ENCODE data around the gene POLK.
A peak's percentile ranks its signal among the peaks of the same experiment; 100 is the strongest.

POLK gene

DNA sequence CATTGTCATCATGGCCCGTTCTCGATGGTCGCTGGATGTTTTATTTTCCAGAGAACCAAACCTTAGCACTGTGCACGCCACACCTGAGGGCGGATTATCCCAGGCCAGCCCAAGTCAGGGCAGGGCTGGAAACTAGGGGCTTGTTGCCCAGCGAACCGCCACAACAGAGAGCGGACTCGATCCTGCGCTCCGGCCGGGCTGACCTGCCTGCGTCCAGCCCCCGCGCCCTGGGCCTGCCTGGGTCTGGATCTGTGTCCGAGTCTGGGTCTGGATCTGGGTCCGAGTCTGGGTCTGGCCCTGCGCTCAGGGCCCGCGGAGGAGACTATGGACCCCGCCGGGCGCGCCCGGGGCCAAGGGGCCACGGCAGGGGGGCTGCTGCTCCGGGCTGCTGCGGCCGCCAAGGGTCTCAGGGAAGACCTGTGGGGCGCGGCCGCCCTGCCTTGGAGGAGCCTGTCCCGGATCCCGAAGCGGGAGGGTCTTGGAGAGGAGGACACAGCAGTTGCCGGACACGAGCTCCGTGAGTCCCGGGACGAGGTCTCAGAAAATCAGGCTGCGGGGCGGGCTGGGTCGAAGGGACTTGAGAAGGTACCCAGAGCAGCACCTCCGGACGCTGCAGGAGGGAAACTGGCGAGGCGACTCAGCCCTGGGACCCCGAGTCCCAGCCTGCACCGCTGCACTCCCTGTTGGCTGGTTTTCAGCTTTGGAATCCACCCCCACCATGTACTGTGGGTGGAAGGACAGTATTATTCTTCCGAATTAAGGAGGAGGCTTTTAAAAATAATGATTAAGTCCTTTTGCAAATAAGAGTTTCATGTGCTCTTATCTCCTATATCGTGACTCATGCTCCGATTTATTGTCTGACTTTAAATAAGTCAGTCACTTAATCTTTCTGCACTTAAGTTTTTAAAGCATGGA is 99.9 kb downstream of the POLK start, which contains the start of gene ANKDD1B:
TSS of gene ANKDD1B (plus strand) at position 143 of the 915 bp plus-strand sequence. CDS start at position 325, 182 bp downstream.
- H3K36me3 ChIP-seq (ENCODE audit: control insufficient read depth, insufficient read depth, low read length), result no peaks in the 10 kb centered on the region
- no peak for DNase-seq
- H3K9me3 ChIP-seq (ENCODE audit: control insufficient read depth, low read length), result no peaks in the 10 kb centered on the region
- no peaks in the 10 kb centered on the region for H3K27me3 ChIP-seq (replicated peaks; ENCODE audit: control insufficient read depth, insufficient read depth, low read length, poor library complexity, severe bottlenecking)
- peak within 1 kb of the TSS; percentile 26 for H3K4me3 ChIP-seq (ENCODE audit: insufficient read depth, low read depth, low read length, poor library complexity, severe bottlenecking)
- H3K4me1 ChIP-seq (ENCODE audit: control insufficient read depth, insufficient read depth, low read length, poor library complexity, severe bottlenecking), result peaks cover 7% of the 10 kb centered on the region
- no peak within 1 kb of the TSS for H3K27ac ChIP-seq (ENCODE audit: insufficient read depth, low read length, poor library complexity, severe bottlenecking)

DNA sequence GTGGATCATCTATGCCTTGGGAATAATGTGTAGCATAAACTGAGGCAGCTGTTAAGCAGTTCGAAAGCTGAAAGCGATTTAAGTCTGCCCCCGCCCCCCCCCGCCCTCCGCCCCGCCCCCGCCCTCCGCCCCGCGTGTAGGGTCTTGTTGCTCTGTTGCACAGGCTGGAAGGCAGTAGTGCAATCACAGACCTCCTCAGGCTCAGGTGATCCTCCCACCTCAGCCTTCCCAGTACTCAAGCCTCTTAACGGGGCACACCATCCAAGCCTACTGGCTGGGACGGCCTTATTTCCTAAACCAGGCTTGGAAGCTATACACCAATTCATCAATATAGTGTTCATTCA is 100.5 kb downstream of the POLK start:
- Histone ChIP-seq H3K4me1 (ENCODE audit: control insufficient read depth, insufficient read depth, low read length, poor library complexity, severe bottlenecking) (peaks cover 7% of the 10 kb centered on the region), H3K9me3 (ENCODE audit: control insufficient read depth, low read length) (no peaks in the 10 kb centered on the region), H3K27me3 (replicated peaks; ENCODE audit: control insufficient read depth, insufficient read depth, low read length, poor library complexity, severe bottlenecking) (no peaks in the 10 kb centered on the region), H3K4me3 (ENCODE audit: insufficient read depth, low read depth, low read length, poor library complexity, severe bottlenecking) (no peak overlapping the region), H3K27ac (ENCODE audit: insufficient read depth, low read length, poor library complexity, severe bottlenecking) (no peak overlapping the region), H3K36me3 (ENCODE audit: control insufficient read depth, insufficient read depth, low read length) (no peaks in the 10 kb centered on the region)
- DNase-seq, result no peak

DNA sequence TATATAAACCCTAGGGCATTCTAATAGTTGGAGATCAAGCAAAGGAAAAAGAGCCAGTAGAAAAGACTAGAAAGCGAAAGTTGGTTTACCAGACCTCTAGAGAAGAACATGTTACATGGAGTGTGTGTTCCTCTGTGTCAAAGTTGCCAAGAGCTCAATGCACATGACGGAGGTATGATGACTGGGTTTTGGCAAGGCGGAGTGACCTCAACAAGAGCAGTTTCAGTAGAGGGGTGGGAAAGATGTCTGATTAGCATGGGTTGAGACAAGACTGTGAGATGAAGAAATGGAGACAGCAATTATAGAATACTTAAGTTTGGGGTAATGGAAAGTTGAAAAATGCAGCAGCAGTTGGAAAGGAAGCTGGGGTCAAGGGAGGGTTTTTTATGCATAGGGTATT is 101.2 kb downstream of the POLK start:
- Histone ChIP-seq H3K36me3 (ENCODE audit: control insufficient read depth, insufficient read depth, low read length) (no peaks in the 10 kb centered on the region), H3K9me3 (ENCODE audit: control insufficient read depth, low read length) (no peaks in the 10 kb centered on the region), H3K27me3 (replicated peaks; ENCODE audit: control insufficient read depth, insufficient read depth, low read length, poor library complexity, severe bottlenecking) (no peaks in the 10 kb centered on the region), H3K27ac (ENCODE audit: insufficient read depth, low read length, poor library complexity, severe bottlenecking) (no peak overlapping the region), H3K4me3 (ENCODE audit: insufficient read depth, low read depth, low read length, poor library complexity, severe bottlenecking) (no peak overlapping the region), H3K4me1 (ENCODE audit: control insufficient read depth, insufficient read depth, low read length, poor library complexity, severe bottlenecking) (peaks cover 7% of the 10 kb centered on the region)
- no peak for DNase-seq

DNA sequence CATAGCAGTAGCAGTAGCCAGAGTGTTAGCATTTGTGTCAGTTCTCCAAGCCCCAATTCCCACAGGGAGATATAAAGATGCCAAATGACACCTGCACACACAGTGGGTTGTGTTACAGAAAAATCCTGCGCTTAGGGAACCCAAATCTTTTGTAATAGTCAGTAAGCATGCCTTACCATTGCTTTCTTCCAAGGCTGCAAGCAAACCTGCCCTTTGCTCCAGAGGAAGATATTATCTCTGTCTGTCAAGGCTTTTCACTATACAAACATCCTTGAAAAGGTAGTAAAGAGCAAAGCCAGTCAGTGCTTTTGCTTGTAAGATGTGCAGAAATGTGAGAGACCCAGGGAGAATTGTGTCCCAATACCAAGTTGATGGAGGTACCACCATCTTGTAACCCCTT is 102.5 kb downstream of the POLK start:
- Histone ChIP-seq H3K4me3 (ENCODE audit: insufficient read depth, low read depth, low read length, poor library complexity, severe bottlenecking) (no peak overlapping the region), H3K9me3 (ENCODE audit: control insufficient read depth, low read length) (no peaks in the 10 kb centered on the region), H3K27ac (ENCODE audit: insufficient read depth, low read length, poor library complexity, severe bottlenecking) (no peak overlapping the region), H3K36me3 (ENCODE audit: control insufficient read depth, insufficient read depth, low read length) (no peaks in the 10 kb centered on the region), H3K27me3 (replicated peaks; ENCODE audit: control insufficient read depth, insufficient read depth, low read length, poor library complexity, severe bottlenecking) (no peaks in the 10 kb centered on the region), H3K4me1 (ENCODE audit: control insufficient read depth, insufficient read depth, low read length, poor library complexity, severe bottlenecking) (peaks cover 7% of the 10 kb centered on the region)
- no peak for DNase-seq

DNA sequence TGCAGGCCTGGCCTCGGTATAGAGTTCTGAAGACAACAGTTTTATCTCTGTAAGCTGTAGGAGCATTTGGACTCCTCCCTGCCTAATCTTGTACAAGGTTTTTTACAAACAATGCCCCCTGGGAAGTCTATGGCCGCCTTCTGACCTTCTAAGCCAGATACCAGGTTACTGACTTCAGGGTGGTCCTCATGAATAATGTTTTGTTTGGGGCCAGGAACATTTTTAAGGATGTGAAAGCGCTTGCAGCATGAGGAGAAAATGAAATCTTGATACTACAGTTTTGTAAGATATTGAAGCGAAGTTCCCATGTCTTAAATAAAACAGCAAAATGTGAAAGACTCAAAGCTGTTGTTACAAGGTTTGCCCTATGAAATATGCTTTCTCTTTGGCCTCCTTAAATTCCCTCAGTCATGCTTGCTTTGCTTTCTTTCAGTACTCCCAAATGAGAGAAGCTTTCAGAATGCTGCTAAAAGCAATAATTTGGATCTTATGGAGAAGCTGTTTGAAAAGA is 104.7 kb downstream of the POLK start:
- Histone ChIP-seq H3K9me3 (ENCODE audit: control insufficient read depth, low read length) (no peaks in the 10 kb centered on the region), H3K27me3 (replicated peaks; ENCODE audit: control insufficient read depth, insufficient read depth, low read length, poor library complexity, severe bottlenecking) (no peaks in the 10 kb centered on the region), H3K4me3 (ENCODE audit: insufficient read depth, low read depth, low read length, poor library complexity, severe bottlenecking) (no peak overlapping the region), H3K36me3 (ENCODE audit: control insufficient read depth, insufficient read depth, low read length) (no peaks in the 10 kb centered on the region), H3K27ac (ENCODE audit: insufficient read depth, low read length, poor library complexity, severe bottlenecking) (no peak overlapping the region), H3K4me1 (ENCODE audit: control insufficient read depth, insufficient read depth, low read length, poor library complexity, severe bottlenecking) (peaks cover 5% of the 10 kb centered on the region)
- DNase-seq, result no peak

DNA sequence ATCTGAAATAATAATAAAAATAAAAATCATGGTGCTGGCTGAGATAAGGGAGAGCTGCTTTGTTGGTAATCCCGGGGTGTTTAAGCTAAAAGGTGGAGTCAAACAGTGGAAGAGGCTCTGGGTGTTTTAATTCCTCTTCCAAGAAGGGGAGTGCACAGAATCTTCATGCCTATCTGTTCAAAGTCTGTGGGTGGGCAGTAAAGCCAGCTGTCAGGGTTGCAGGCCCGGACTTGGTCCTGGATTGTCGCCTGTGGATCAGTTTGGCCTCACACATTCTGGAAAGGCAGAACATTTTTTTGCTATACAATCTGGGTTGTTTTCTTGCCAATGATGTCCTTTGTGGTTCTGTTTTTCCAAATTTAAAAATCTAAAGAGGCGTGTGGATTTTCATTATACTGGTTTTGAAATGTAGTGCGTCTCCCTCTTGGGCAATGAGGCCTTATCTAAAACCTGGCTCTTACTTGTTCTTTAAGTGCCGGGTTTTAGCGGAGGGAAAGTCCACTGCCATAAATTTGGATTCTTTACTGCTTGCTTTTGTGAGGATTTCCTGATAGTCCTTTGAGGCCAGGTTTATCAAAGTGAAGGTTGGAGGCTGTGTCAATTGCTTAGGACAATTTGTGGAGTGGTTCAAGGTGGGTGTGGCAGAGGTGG is 105.4 kb downstream of the POLK start:
- DNase-seq, result no peak
- Histone ChIP-seq H3K27ac (ENCODE audit: insufficient read depth, low read length, poor library complexity, severe bottlenecking) (no peak overlapping the region), H3K4me1 (ENCODE audit: control insufficient read depth, insufficient read depth, low read length, poor library complexity, severe bottlenecking) (no peaks in the 10 kb centered on the region), H3K9me3 (ENCODE audit: control insufficient read depth, low read length) (no peaks in the 10 kb centered on the region), H3K4me3 (ENCODE audit: insufficient read depth, low read depth, low read length, poor library complexity, severe bottlenecking) (no peak overlapping the region), H3K27me3 (replicated peaks; ENCODE audit: control insufficient read depth, insufficient read depth, low read length, poor library complexity, severe bottlenecking) (no peaks in the 10 kb centered on the region), H3K36me3 (ENCODE audit: control insufficient read depth, insufficient read depth, low read length) (no peaks in the 10 kb centered on the region)

DNA sequence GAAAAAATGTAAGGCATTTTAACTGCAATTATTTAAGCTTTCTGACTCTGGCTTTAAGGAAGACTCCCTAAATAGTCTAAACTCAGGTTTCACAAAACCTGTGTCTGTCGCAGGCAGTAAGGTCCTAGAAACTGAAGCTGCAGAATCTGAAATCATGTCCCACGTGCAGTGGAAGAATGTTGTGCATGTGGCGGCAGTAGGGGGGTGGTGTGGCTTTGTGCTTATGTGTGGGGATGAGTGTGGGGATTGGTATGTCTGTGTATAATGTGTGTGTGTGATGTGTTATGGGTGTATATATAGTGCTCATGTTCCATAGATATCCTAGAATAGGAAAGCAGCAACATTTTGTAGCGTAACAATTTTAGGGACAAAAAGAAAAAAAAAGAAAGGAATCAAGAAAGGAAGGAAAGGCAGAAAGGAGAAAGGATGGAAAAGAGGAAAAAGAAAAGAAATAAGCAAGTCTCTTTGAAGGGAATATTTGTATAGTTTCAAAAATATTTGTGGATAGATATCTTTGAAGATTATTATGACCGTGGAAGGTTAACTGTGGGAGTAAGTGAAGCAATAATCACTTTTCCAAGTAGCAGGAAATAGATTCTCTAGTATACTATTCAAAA is 106.2 kb downstream of the POLK start:
- Histone ChIP-seq H3K27me3 (replicated peaks; ENCODE audit: control insufficient read depth, insufficient read depth, low read length, poor library complexity, severe bottlenecking) (no peaks in the 10 kb centered on the region), H3K4me1 (ENCODE audit: control insufficient read depth, insufficient read depth, low read length, poor library complexity, severe bottlenecking) (no peaks in the 10 kb centered on the region), H3K36me3 (ENCODE audit: control insufficient read depth, insufficient read depth, low read length) (no peaks in the 10 kb centered on the region), H3K27ac (ENCODE audit: insufficient read depth, low read length, poor library complexity, severe bottlenecking) (no peak overlapping the region), H3K4me3 (ENCODE audit: insufficient read depth, low read depth, low read length, poor library complexity, severe bottlenecking) (no peak overlapping the region), H3K9me3 (ENCODE audit: control insufficient read depth, low read length) (no peaks in the 10 kb centered on the region)
- no peak for DNase-seq

DNA sequence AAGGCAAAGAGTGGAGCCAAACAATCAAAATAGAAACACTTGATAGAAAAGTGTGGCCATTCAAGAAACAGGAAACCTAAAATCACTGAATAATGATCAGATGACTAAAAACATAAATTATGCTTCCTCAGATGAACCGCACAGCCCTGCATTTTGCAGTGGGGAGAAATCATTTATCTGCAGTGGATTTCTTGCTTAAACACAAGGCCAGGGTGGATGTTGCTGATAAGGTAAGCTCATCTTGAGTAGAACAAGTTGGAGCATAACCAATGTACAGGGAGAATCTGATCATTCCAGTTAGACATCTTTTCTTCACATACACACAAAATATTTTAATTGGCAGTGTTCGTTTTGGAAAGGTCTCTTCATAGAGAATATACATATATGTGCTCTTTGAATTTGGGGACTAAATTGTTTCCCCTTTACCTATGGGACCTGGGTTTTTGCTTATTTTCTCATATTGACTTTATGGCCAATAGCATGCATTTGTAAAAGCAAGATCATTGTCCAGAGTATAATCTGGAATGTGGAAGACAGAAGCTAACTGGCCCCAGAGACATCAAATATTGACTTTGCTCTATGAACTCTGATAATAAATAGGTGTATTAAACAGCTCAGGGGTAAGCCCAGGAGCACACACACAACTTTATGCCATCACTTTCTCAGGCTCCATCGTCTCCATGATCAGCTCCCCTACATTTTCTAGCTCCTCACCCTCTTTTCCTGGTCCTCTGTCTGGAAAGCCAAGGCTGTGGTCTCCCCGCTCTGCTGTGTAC is 108.7 kb downstream of the POLK start:
- Histone ChIP-seq H3K27me3 (replicated peaks; ENCODE audit: control insufficient read depth, insufficient read depth, low read length, poor library complexity, severe bottlenecking) (no peaks in the 10 kb centered on the region), H3K4me3 (ENCODE audit: insufficient read depth, low read depth, low read length, poor library complexity, severe bottlenecking) (no peak overlapping the region), H3K4me1 (ENCODE audit: control insufficient read depth, insufficient read depth, low read length, poor library complexity, severe bottlenecking) (no peaks in the 10 kb centered on the region), H3K9me3 (ENCODE audit: control insufficient read depth, low read length) (no peaks in the 10 kb centered on the region), H3K27ac (ENCODE audit: insufficient read depth, low read length, poor library complexity, severe bottlenecking) (no peak overlapping the region), H3K36me3 (ENCODE audit: control insufficient read depth, insufficient read depth, low read length) (no peaks in the 10 kb centered on the region)
- no peak for DNase-seq

DNA sequence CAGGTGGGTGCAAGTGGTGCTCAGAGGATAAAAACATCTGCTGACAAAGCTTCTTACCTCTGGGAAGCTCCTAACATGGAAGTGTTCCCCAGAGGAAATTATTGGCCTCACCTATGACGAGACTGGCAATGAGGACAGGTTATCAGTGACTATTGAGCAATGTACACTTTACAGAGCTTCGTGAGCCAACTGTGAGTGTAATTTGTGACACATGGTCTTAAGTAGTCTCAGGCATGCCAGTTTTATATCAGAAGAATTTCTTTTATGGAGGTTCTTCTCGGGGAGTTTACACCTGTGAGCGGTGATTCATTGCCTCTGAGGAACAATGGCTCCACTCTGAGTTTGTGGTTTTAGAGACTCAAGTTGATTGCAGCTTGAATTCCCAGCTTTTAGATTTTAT is 110.9 kb downstream of the POLK start:
- Histone ChIP-seq H3K27me3 (replicated peaks; ENCODE audit: control insufficient read depth, insufficient read depth, low read length, poor library complexity, severe bottlenecking) (no peaks in the 10 kb centered on the region), H3K4me1 (ENCODE audit: control insufficient read depth, insufficient read depth, low read length, poor library complexity, severe bottlenecking) (no peaks in the 10 kb centered on the region), H3K36me3 (ENCODE audit: control insufficient read depth, insufficient read depth, low read length) (no peaks in the 10 kb centered on the region), H3K27ac (ENCODE audit: insufficient read depth, low read length, poor library complexity, severe bottlenecking) (no peak overlapping the region), H3K4me3 (ENCODE audit: insufficient read depth, low read depth, low read length, poor library complexity, severe bottlenecking) (no peak overlapping the region), H3K9me3 (ENCODE audit: control insufficient read depth, low read length) (no peaks in the 10 kb centered on the region)
- no peak for DNase-seq

Data from effector memory CD4-positive, alpha-beta T cell (primary cell).